GM21576 (cell line): ENCODE measurements around the gene OR6N1.

ENCODE experiments used
- ATAC-seq: cut with Tn5 transposase; IDR thresholded peaks from one replicate; pipeline ENCODE4 v1.9.1; 2021; ENCODE audit warnings: mild to moderate bottlenecking, moderate library complexity; ENCODE audit not compliant: unreplicated experiment

Gene OR6N1

GRCh38 chr1:158771950-158772866 lies at the start of gene OR6N1:
OR6N1 (minus strand) TSS chr1:158772195; CDS start chr1:158766682, 5,513 bp downstream.
- no peak for ATAC-seq

GRCh38 chr1:158821723-158822122 lies 49.7 kb upstream of the OR6N1 start:
- ATAC-seq = no peak

GRCh38 chr1:158819461-158820443 lies 47.8 kb upstream of the OR6N1 start:
- ATAC-seq = peak; percentile 92

- ATAC-seq = no peak
These were observed 47.0 kb upstream of the OR6N1 start for GRCh38 chr1:158818975-158819431.

GRCh38 chr1:158818560-158818959 lies 46.6 kb upstream of the OR6N1 start:
- no peak for ATAC-seq

GRCh38 chr1:158814970-158815369 lies 43.0 kb upstream of the OR6N1 start:
- ATAC-seq = no peak

GRCh38 chr1:158813164-158813563 lies 41.2 kb upstream of the OR6N1 start:
- ATAC-seq = no peak

GRCh38 chr1:158812336-158812735 lies 40.3 kb upstream of the OR6N1 start:
- no peak for ATAC-seq

GRCh38 chr1:158810311-158810710 lies 38.3 kb upstream of the OR6N1 start:
- no peak for ATAC-seq

- no peak for ATAC-seq
These were observed 37.9 kb upstream of the OR6N1 start for GRCh38 chr1:158809862-158810261.

GRCh38 chr1:158809256-158809655 lies 37.3 kb upstream of the OR6N1 start:
- ATAC-seq = no peak

GRCh38 chr1:158806916-158807536 lies 35.0 kb upstream of the OR6N1 start:
- no peak for ATAC-seq

GRCh38 chr1:158803678-158804077 lies 31.7 kb upstream of the OR6N1 start:
- no peak for ATAC-seq

GRCh38 chr1:158801396-158801795 lies 29.4 kb upstream of the OR6N1 start:
- no peak for ATAC-seq

GRCh38 chr1:158800526-158800925 lies 28.5 kb upstream of the OR6N1 start:
- ATAC-seq = no peak

GRCh38 chr1:158799689-158800088 lies 27.7 kb upstream of the OR6N1 start:
- ATAC-seq = no peak

- ATAC-seq = no peak
These were observed 26.5 kb upstream of the OR6N1 start for GRCh38 chr1:158798531-158798930.

- no peak for ATAC-seq
These were observed 22.3 kb upstream of the OR6N1 start for GRCh38 chr1:158794247-158794646.

GRCh38 chr1:158793604-158794003 lies 21.6 kb upstream of the OR6N1 start:
- ATAC-seq = no peak

- no peak for ATAC-seq
These were observed 9.1 kb upstream of the OR6N1 start, which contains the start of gene OR6N2 for GRCh38 chr1:158781104-158781503. OR6N2 (minus strand) TSS chr1:158781204; CDS start chr1:158777635, 3,569 bp downstream.

- ATAC-seq = no peak
These were observed 17.6 kb downstream of the OR6N1 start, which contains the start of gene OR6K6 for GRCh38 chr1:158754420-158754819. OR6K6 (plus strand) TSS chr1:158754720; CDS start chr1:158754888, 168 bp downstream.
